GM18507 (cell line): ENCODE results near the gene PARP15.
A peak's percentile ranks its signal among the peaks of the same experiment; 100 is the strongest.
"Not testable (repeated sequence)": the region's sequence is repeated elsewhere in the genome, so short reads cannot be mapped to it uniquely, and the experiment has no call there.

ENCODE experiments used
- DNase-seq: peaks from one replicate; pipeline ENCODE4 v3.0.0; 2011; ENCODE audit warnings: low read depth; ENCODE audit not compliant: insufficient read length; ENCODE audit errors: extremely low spot score
- FAIRE-seq: peaks from 2 replicates; lab custom pipeline; 2011; peaks lifted over from hg19 to GRCh38; lab: Jason Lieb, UNC

The PARP15 gene

DNA sequence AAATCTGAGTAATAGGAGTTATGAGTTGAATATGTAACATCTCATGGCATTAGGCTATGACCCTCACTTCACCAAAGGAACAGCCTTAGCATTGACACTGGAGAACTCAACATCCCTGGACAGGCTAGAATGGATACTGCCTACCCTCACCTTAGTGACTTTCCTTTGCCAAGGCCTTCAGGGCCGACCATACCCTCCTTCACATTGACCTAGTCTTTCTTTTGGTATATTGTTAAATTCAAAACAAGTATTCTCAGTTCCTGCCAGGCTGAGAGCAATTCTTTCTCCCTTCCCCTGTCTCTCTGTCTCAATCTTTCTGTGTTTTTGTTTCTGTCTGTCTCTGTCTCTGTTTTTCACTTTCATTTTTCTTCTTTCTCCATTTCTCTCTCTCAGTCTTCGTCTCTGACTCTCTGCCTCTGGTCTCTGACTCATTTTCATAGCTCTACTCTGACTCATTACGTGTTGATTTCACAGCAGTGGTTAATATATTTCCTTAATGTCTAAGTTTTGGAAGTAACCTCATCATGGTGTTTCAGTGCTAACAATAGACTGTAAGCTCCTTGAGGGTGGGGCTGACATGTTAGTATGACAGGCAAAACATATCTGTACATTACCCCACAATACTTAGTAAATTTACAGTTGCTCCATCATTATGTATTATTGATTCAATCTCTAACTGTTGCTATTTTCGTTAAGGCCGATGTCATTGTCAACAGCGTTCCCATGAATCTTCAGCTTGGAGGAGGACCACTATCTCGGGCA, 32.5 kb downstream of the PARP15 start:
- FAIRE-seq (peak; percentile 98), DNase-seq (peak; percentile 66)

DNA sequence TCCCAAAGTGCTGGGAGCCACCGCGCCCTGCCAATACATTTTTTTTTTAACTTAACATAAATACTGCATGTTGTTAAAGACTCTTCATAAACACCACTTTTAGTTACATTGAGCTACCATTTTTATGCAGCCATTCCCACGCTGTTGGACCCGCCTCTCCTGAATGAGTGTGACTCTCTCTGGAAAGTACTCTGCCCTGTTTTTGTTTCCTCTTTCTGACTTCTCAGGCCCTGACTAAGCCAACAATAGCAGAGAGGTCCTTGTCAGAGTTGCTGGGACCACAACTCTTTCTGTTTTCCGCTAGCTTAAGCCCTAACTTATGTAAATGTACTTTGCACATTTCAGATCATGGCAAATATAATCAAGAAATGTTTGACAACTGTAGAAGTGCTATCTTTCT, 35.2 kb downstream of the PARP15 start:
- DNase-seq (no peak), FAIRE-seq (peak; percentile 42)

DNA sequence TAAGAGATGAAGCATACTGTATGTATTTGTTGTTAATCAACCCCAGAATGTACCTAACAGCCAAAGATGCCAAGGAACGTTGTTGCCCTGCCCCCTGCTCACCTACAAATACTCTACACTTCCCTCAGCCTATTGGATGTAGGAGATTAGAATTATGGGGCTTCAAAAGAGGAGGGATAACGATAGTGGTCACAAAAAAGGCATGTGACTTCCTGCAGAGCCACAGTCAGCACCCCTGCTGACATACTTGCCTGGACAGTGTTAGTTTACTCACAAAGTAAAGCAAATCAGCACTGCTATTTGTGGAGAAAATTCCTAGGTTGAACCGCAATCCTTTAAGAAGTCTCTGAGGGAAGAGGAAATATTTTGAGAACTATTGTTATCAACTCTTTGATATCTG, 37.9 kb downstream of the PARP15 start:
- no peak for DNase-seq
- no peak for FAIRE-seq

- FAIRE-seq (no peak), DNase-seq (no peak)
Observed at GRCh38 chr3:122618614-122619013, 41.2 kb downstream of the PARP15 start.

- no peak for DNase-seq
- FAIRE-seq = no peak
Observed at GRCh38 chr3:122619040-122619439, 41.6 kb downstream of the PARP15 start.

GRCh38 chr3:122620399-122620798, 42.9 kb downstream of the PARP15 start:
- no peak for FAIRE-seq

DNA sequence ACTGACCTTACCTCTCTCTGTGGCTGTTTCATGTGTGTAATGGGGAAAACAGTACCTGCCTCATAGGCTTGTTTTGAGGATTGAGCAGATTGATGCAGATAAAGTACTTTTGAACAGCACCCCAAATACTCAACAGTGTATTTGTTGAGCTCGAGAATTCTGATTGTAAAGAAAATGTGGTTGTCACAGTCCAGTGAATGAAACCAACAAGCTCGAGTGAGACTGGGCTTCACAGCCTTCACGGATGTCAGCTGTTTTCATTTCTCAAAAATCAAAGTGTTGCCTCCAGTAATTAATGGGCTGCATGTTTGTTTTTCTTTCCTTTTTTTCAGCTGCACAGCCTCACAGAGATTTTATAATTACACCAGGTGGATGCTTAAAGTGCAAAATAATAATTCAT, 43.7 kb downstream of the PARP15 start:
- FAIRE-seq (peak; percentile 85), DNase-seq (no peak)

More at GRCh38 chr3:122620399-122620798, 42.9 kb downstream of the PARP15 start:
- no peak for DNase-seq

- DNase-seq = no peak
Observed at GRCh38 chr3:122623031-122623829, 45.8 kb downstream of the PARP15 start.

DNA sequence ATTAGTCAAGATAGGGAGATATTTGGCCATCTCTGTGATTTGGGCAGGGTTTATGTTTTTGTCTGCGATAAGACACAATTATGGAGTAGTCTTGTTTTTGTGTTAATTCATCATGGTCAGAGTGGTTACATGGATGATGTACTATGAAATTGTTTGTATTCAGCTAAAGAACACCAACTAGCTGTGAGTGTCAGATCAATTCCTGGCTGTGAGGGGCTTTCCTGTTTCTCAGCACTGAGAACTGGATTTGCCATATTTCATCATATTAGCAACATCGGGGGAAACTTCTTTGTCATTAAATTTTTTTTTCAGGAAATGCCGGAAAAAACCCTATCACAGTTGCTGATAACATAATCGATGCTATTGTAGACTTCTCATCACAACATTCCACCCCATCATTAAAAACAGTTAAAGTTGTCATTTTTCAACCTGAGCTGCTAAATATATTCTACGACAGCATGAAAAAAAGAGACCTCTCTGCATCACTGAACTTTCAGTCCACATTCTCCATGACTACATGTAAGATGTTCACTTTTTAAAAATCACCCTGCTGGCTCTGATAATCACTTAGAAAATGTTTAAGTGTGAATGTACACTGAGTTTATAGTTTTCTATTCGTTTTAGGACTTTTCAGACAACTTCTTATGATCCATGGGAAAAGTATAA, 49.2 kb downstream of the PARP15 start:
- DNase-seq (no peak), FAIRE-seq (no peak)

More at GRCh38 chr3:122623031-122623829, 45.8 kb downstream of the PARP15 start:
- FAIRE-seq = no peak

DNA sequence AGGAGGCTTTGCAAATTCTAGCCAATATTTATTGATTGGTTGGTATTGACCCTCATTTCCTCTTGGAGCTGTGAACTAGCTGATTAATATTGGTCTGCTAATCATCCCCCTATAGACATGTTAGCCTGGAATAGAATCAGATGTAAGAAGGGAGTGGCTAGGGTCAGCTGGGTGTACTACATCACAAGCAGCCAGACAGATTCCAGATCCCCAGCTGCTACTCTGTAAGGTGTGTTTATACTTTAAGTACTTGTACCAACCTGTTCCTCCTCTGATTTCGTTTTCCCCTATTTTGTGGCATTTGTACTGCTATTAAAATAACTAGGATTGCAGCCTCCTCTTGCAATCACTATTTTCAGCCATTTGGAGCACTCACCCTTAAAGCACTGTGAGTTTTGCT, 49.9 kb downstream of the PARP15 start:
- DNase-seq (no peak), FAIRE-seq (no peak)

GRCh38 chr3:122628567-122628966, 51.1 kb downstream of the PARP15 start:
- DNase-seq (no peak), FAIRE-seq (no peak)

DNA sequence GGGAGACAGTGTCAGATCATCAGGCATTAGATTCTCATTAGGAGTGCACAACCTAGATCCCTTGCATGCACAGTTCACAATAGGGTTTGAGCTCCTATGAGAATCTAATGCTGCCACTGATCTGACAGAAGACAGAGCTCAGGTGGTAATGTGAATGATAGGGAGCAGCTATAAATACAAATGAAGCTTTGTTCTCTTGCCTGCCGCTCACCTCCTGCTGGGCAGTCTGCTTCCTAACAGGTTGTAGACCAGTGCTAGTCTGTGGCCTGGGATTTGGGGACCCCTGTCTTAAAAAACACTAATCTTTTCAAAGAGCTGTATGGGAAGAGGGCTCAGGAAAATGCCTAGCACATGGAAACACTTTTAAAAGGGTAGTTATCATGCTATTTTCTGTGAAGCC, 52.3 kb downstream of the PARP15 start:
- DNase-seq (no peak), FAIRE-seq (no peak)

DNA sequence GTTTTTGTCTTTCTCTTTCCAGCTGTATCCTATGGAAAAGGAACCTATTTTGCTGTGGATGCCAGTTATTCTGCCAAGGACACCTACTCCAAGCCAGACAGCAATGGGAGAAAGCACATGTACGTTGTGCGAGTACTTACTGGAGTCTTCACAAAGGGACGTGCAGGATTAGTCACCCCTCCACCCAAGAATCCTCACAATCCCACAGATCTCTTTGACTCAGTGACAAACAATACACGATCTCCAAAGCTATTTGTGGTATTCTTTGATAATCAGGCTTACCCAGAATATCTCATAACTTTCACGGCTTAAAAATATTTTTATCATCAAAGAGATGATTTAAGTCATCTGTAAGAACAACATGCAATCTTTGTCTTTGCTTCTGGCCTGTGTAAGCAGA, 58.3 kb downstream of the PARP15 start:
- DNase-seq (no peak), FAIRE-seq (no peak)

DNA sequence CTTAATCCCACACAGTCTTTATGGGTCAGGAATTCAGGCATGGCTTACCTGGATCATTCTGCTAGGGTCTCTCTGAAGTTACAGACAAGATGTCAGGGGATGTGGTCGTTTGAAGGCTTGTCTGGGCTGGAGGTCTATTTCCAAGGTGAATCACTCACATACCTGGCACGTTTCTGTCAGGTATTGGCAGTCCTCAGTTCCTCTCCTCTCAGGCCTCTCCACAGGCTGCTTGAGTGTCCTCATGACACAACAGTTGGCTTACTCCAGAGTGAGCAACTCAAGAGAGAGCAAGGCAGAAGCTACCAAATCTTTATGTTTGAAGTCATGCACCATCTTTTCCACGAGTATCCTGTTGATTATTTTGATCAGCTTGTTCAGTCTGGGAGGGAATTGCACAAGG, 59.2 kb downstream of the PARP15 start:
- FAIRE-seq = no peak
- no peak for DNase-seq

DNA sequence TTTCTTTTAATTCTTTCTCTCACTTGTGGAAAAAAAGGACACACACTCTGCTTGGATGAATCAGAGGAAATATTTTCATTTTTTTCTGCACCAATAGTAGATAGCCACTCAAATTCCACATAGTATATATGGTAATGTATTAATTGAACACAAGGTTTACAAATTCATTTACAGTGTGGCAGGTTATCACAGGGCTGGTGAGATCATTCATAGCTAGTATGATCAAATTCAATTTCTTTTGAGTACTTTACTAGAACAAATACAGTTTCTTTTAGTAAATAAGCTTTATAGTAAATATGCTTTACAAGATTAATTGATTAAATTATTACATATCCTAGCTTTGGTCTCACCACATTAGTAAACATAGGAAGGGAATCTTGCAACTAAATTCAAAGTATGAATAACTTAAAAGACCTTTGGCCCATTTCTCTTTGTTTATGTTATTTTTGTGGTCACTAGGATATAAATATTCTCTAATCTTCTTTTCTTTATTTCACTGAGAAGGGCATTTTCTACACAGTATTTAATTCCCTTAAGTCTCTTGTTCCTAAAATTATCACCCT, 63.1 kb downstream of the PARP15 start:
- no peak for FAIRE-seq
- no peak for DNase-seq

GRCh38 chr3:122642935-122643334, 65.5 kb downstream of the PARP15 start:
- DNase-seq (no peak), FAIRE-seq (peak; percentile 84)

- peak; percentile 71 for FAIRE-seq
Observed at GRCh38 chr3:122646146-122646988, 68.9 kb downstream of the PARP15 start.

DNA sequence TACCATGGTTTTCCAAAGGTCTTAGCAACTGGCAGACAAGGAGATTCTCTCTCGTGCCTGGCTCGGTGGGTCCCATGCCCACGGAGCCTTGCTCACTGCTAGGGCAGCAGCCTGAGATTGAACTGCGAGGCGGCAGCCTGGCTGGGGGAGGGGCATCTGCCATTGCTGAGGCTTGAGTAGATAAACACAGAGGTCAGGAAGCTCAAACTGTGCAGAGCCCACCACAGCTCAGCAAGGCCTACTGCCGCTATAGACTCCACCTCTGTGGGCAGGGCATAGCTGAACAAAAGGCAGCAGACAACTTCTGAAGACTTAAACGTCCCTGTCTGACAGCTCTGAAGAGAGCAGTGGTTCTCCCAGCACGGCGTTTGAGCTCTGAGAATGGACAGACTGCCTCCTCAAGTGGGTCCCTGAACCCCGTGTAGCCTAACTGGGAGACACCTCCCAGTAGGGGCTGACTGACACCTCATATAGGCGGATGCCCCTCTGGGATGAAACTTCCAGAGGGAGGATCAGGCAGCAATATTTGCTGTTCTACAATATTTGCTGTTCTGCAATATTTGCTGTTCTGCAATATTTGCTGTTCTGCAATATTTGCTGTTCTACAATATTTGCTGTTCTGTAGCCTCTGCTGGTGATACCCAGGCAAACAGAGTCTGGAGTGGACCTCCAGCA, 73.9 kb downstream of the PARP15 start:
- not testable (repeated sequence) for DNase-seq, FAIRE-seq

More at GRCh38 chr3:122646146-122646988, 68.9 kb downstream of the PARP15 start:
- DNase-seq = no peak
